ENCODE data around the gene PSMD9.
"Not testable (repeated sequence)": the region's sequence is repeated elsewhere in the genome, so short reads cannot be mapped to it uniquely, and the experiment has no call there.

PSMD9 gene, protein sequence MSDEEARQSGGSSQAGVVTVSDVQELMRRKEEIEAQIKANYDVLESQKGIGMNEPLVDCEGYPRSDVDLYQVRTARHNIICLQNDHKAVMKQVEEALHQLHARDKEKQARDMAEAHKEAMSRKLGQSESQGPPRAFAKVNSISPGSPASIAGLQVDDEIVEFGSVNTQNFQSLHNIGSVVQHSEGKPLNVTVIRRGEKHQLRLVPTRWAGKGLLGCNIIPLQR

DNA sequence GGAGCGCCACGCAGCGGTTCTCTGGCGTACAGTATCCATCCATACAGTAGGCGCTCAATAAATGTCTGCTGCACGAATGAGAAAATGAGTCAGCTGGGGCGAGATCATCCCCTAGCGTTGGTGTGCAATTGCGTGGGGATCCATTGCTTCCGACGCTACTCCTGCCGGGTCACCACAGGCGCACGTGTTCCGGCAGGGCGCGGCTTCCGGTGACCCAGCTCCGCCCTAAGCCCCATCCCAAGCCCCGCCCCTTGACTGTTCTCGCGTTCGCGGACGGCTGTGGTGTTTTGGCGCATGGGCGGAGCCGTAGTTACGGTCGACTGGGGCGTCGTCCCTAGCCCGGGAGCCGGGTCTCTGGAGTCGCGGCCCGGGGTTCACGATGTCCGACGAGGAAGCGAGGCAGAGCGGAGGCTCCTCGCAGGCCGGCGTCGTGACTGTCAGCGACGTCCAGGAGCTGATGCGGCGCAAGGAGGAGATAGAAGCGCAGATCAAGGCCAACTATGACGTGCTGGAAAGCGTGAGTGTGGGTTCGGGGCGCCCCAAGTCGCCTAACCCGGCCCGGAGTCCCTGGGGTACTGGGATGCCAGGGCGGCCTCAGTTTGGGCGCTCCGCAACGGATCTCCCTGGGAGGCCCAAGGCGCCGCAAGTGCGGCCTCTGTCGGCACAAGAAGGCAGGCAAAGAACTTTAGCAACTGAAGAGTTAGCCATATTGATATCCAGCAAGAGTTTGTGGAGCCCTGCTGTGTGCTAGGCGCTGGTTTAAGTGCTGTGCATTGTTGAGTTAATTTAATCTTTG is at the start of gene PSMD9:
TSS of gene PSMD9 (plus strand) at position 313 of the 796 bp plus-strand sequence. CDS start at position 380, 67 bp downstream.
- peak; percentile 99 for DNase-seq (ENCODE audit: low read depth, low spot score)

DNA sequence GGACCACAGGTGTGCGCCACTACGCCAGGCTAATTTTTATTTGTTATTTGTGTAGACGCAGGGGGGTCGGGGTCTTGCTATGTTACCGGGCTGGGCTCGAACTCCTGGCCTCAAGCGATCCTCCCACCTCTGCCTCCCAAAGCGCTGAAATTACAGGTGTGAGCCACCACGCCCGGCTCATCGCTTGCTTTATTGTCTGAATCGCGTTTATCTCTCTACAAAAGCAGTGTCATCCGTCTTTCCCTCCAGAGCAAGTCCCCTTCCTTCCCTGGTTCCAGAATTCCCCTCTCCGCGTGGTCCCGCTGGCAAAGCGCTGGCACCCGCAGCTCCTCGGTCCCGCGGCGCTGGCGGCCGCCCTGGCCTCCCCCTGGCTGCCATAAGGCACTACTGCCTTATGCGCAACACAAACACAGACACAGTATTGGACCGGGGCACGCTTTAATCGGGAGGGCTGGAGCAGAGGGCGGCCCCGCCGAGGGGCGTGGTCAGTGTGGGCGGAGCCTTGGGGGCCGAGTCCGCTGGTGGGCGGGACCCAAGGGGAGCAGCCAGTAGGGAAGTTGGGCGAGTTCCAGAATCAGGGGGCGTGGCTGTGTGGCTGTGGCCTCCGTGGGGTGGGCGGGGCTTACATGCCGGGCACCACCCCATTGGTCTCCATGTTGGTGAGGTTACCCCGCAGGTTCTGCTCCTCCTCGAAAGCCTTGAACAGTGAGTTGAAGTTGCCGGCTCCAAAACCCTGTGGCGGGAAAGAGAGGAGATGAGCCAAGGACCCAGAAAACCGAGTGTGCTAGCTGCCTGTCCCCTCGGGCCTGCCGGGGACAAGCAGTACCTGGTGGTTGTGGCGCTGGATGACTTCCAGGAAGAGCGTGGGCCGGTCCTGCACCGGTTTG is 49.2 kb upstream of the PSMD9 start:
- peak; percentile 99 for DNase-seq (ENCODE audit: low read depth, low spot score)

DNA sequence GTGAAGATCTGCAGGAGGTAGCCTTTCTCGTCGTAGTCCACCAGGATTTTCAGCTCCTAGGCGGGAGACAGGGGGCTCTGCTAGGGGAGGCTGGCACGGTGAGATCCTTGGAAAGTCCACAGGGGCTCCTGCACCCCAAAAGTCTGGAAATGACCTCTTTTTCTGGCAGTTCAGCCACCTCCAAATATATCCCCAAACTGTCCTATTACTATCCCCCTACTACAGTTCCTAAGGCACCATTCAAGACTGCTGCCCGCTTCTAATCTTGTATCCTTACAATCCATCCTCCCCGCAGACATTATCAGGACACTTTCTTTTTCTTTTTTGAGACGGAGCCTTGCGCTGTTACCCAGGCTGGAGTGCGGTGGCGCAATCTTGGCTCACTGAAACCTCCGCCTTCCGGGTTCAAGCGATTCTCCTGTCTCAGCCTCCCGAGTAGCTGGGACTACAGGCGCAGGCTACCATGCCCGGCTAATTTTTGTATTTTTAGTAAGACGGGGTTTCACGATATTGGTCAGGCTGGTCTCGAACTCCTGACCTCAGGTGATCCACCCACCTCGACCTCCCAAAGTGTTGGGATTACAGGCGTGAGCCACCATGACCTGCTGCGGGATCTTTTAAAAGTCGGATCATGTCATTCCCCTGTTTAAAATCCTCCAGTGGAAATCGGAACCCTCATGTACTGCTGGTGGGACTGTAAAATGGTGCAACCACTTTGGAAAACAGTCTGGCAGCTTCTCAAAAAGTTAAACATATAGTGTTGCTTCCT is 48.4 kb upstream of the PSMD9 start:
- DNase-seq (ENCODE audit: low read depth, low spot score), result no peak

DNA sequence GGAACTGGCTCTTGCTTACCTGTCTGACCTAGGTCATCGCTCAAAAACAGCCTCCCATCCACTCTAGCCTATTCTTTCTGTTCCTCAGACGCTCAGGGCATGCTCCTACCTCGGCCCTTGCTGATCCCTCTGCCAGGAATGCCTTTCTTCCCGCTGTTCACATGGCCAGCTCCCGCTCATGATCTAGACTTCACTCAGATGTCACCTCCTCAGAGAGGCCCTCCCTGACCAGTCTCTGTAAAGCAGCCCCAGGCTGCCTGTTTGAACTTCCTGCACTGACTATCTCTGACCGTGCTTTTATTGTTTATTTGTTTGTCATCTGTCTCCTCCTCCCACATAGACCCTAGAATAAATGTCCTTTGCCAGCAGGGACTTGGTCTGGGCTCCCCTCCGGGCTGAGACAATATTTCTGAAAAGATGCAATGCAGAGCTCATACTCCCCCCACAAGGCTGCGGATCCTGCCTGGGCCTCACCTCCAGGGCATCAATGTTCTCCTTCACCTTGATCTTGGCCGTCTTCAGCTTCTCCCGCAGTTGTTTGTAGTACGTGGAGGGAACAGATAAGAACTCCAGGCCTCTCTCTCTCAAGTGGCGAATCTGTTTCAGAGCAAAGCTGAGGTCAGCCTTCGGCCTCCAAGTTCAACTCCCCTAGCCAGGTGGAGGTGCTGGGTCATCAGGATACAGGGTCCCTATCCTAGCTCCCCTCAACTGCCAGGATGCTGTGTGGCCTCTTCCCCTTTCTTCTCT is 45.2 kb upstream of the PSMD9 start:
- no peak for DNase-seq (ENCODE audit: low read depth, low spot score)

DNA sequence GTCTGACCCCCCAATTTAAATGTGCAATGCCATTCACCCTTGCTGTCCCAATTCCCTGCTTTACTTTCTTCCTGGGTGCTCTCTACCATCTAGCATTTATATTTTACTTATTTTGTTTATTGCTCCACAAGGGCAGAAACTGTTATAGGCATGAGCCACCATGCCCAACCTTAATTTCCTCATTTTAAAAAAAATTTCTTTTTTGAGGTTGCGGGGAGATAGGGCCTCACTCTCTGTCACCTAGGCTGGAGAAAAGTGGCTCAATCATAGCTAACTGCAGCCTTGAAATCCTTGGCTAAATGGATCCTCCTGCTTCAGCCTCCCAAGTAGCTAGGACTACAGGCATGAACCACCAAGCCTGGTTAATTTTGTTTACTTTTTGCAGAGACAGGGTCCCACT is 42.9 kb upstream of the PSMD9 start:
- no peak for DNase-seq (ENCODE audit: low read depth, low spot score)

DNA sequence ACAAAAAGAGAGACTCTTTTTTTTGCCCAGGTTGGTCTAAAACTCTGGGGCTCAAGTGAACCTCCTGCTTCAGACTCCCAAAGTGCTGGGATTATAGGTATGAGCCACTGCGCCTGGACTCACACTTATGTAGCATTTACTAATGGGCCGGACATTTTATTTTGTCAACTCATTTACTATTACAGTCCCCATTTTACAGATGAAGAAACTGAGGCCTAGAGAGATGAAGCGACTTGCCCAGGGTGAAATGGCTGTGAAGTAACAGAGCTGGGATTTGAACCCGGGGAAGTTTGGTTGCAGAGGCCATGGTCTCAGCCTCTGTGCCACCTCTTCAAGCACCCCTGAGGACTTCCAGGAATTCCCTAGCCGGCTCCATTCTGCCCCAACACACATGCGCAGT is 39.4 kb upstream of the PSMD9 start:
- DNase-seq (ENCODE audit: low read depth, low spot score), result no peak

DNA sequence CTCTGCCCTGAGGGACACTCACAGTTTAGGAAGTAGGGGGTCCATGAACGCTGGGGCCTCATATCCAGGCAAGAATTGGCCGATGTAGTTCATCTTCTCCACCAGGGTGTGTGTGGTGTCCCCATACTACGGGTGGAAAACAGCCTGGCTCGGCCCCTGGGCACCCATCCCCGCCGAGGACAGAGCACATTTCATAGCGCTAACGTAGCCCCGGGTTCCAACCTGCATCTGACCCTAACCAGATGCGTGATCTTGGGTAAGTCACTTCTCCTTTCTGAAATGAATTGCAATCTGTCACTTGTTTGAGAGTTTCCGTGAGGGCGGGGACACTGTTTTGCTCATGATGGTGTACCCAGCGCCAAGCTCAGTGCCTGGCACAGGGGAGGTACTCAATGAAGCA is 38.9 kb upstream of the PSMD9 start:
- no peak for DNase-seq (ENCODE audit: low read depth, low spot score)

DNA sequence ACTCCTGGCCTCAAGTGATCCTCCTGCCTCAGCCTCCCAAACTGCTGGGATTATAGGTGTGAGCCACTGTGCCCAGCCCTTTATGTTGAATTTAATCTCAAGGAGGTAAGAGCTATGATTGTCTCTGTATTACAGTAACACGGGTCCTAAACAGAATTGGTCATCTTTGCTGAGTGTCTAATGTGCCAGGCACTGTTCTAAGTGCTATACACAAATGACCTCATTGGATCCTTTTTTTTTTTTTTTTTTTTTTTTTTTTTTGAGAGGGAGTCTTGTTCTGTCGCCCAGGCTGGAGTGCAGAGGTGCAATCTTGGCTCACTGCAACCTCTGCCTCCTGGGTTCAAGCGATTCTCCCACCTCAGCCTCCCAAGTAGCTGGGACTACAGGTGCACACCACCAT is 36.2 kb upstream of the PSMD9 start:
- not testable (repeated sequence) for DNase-seq (ENCODE audit: low read depth, low spot score)

DNA sequence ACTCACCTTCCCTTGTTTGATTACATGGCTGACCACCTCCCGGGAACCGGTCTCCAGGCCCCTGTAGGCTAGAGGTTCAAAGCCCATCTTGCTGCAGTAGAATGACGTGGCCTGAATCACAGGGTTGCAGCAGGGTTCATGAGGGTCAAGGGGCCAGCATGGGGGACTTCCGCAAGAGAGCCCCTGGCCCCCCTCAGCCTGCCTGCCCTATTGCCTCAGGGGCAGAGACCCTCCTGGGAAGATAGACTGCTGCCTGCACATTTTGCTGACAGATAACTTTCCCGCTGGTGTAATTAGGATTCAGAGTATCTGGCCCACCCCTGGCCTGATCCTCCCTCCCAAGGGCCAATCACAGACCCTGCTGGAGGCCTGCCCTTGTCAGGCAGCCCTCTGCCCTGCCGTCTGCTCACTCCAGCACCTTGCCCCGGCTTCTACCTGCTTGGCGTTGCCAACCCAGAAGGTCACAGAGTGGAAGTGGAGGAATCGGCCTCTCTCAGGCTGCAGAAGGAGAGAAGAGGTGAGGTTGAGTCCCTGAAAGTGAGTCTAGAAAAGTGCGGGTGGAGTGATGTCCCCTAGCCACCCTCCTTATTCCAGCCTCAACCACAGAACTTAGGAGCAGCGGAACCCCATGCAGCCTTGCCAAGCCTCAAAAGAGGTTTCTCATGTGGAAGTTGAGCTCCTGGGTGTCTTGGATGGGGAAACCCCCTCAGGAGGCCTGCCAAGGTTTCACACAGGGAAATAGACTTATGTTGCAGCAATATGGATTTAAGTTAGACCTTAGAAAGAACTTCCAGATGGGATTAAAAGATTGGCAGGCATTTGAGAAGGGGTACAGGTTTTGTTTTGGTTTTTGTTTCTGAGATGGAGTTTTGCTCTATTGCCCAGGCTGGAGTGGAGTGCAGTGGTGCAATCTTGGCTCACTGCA is 31.0 kb upstream of the PSMD9 start:
- DNase-seq (ENCODE audit: low read depth, low spot score), result peak; percentile 39

DNA sequence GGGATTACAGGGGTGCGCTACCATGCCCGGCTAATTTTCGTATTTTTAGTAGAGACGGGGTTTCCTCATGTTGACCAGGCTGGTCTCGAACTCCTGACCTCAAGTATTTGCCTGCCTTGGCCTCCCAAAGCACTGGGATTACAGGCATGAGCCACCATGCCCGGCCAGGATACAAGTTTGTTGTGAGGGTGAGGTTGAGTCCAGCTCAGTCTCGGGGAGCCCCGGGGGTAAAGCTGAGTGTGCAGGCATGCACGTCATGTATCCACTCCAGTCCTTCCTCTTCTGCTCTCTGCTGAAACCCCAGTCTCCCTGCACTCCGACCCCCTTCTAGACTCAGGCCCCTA is 30.3 kb upstream of the PSMD9 start:
- no peak for DNase-seq (ENCODE audit: low read depth, low spot score)

DNA sequence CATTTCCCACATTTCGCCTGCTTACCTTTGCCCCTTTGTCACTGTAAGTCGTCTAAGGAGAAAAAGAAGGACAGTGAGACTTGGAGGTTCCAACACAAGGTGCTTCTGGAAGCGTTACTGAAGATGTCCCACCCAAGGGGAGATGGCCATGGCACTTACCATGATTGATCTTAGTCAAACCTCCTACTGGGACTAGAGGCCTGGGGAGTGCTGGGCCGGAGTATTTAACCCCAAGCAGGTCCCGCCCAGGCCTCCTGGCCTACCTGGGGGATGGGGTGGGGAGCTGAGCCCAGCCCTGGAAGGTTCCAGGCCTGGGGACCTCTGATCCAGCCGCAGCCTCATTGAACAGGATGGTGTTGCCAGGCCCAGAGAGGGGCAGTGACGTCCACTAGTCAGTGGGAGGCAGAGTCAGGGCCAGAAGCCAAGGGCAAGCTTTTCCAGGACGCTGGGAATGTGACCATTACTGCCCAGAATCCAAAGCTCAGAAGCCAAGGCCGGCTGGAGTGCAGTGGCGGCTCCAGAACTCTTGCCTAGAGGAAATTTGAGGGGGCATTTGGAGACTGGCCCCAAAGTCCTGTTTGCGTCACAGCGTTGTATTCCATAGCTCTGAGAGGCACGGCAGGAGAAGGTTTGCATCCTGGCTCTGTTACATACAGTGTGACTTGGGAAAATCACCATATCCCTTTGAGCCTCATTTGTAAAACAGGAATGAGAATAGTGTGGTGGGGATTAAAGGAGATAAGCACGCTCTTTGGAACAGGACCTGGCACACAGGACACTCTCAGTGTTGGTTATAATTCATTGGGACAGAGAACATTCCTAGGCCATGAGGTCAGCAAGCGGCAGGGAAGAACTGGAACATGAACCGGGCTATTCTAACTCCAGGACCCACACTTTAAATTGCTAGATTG is 29.7 kb upstream of the PSMD9 start, which contains the start of gene HPD:
TSS of gene HPD (minus strand) at position 198 of the 911 bp plus-strand sequence. CDS start at position 162, 36 bp downstream.
- peak; percentile 95 for DNase-seq (ENCODE audit: low read depth, low spot score)

DNA sequence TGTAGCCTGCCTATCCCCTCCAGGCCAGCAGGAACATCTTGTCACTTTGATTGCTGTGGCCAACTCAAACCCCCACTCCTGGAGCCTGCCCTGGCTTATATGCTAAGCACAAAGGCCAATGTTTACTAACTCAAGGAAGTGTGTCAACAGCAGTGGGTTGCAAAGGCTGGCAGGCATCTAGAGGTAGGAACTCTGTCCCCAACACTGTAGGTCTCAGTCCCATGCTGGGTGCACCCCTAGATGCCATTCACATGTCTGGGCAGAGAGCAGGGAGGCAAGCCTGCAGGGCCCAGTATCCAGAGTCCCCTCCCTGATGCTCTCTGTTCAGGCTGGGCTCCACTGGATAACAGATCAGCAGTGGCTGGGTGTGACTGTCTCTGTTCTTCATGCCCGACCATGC is 28.3 kb upstream of the PSMD9 start:
- DNase-seq (ENCODE audit: low read depth, low spot score), result no peak

DNA sequence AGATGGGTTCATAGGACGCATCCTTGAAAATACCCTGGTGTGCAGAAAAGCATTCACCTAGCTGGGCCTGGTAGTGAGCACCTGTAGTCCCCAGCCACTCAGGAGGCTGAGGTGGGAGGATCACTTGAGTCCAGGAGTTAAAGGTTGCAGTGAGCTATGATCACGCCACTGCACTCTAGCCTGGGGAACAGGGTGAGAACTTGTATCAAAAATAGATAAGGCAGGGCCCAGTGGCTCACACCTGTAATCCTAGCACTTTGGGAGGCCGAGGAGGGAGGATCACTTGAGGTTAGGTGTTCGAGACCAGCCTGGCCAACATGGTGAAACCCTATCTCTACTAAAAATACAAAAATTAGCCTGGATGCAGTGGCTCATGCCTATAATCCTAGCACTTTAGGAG is 27.9 kb upstream of the PSMD9 start:
- not testable (repeated sequence) for DNase-seq (ENCODE audit: low read depth, low spot score)

DNA sequence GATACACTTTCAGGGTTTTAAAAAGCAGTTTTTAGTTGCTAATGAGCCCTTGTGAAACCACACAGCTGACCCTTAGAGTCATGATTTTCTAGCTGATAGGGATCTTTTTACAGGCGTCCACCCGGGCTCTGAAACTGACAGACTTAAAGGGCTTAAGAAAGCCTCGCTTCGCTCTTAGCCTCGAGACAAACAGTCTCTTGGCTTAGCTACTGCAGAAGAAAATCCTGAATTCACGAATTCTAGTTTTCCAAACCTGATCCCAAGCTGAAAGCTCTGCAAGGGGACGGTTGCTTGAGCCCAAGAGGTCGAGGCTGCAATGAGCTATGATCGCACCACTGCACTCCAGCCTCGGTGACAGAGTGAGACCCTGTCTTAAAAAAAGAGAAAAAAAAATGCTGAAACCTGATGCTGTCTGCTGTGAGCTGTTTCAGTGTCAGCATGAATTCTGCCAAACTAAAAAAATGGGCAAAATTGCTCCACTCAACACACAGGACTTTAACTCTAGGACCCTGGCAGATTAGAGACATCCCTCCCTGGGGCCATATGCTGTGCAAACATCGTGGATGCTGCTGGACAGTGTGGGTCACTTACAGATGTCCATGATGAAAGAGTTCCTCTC is 26.8 kb upstream of the PSMD9 start:
- peak; percentile 54 for DNase-seq (ENCODE audit: low read depth, low spot score)

DNA sequence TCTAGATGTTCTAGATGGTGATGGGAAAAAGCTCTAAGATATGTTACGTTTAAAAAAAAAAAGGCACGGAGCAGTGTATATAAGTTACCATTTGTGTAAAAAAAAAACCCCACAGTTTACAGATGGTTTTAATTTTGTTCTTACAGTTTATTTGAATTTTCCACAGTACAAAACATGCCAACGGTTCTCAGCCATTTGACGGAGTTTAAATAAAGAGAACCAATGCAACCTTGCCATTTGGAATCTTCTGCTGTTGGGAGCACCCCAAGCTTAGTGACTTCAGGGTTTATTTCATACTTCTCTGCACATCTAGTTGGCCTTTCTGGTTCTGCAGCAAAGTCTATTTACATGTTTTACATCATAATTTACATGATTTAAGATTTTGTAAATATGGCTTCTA is 22.3 kb upstream of the PSMD9 start:
- DNase-seq (ENCODE audit: low read depth, low spot score), result no peak

DNA sequence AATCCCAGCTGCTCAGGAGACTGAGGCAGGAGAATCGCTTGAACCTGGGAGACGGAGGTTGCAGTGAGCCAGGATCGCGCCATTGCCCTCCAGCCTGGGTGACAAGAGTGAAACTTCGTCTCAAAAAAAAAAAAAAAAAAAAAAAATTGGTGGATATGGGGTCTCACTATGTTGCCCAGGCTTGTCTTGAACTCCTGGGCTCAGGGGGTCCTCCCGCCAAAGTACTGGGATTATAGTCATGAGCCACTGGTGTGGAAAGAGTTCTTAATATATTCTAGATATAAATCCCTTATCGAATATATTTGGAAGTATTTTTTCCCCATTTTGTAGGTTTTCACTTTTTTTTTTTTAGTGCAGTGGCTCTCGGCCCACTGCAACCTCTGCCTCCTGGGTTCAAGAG is 19.4 kb upstream of the PSMD9 start:
- not testable (repeated sequence) for DNase-seq (ENCODE audit: low read depth, low spot score)

DNA sequence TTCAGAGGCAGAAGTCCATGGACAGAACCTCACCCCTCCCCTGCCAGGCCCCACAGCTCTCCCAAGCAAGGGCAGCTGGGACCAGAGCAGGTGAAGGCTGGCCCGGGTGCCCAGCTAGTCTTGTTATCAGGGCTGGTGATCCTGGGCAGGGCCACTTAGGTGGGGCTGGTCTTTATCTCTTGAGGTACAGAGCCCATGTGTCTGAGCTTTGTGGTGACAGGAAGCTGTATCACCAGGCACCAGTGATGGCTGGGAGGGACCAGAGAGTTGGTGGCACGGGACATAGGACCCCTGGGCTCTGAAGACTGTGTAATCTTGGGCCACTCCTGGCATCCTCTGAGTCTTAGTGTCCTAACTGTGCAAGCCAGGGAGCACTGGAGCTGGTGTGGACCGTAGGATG is 17.1 kb upstream of the PSMD9 start:
- no peak for DNase-seq (ENCODE audit: low read depth, low spot score)

DNA sequence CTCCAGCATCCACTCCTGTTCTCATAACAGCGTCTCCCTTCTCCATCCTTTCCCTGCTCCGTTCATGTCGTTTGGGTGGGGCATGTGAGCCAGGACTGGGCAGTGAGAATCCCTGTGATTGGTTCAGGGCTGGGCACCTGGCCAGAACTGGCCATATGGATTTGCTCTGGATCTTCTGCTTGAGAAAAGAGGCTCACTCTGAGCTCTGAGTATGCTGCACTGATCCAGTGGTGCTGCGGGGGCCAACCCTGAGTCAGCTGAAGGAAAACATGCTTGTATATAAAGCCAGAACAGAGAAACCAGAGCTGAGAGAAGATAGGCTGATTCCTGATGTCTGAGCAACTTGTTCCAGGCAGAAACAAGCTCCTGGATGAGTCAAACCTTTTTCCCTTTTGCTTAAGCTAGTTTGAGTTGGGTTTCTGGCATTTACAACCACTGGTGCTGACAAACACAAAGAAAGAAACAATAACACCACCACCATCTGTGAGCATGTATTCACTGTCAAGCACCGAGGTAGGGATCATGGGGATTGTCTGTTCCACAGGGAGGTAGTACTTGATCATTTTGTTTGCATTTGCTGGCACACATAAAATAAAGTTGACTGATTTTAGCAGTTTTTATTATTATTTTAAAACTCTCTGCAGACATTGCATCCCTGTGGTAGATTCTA is 15.9 kb upstream of the PSMD9 start:
- DNase-seq (ENCODE audit: low read depth, low spot score), result peak; percentile 75
